Measurements from ENCODE around the gene MICAL2.

Gene MICAL2

GRCh38 chr11:12245549-12246016 is 135.2 kb downstream of the MICAL2 start:
- Mint-ChIP-seq H3K27me3 (no peaks in the 10 kb centered on the region), H3K36me3 (ENCODE audit: low read depth) (peaks cover 98% of the 10 kb centered on the region), H3K27ac (no peak overlapping the region), H3K4me1 (ENCODE audit: low read depth) (peaks cover 29% of the 10 kb centered on the region), H3K9me3 (no peaks in the 10 kb centered on the region), H3K4me3 (no peak overlapping the region)
- intact Hi-C loops (cut with micrococcal nuclease), result no loop called here

- no peaks in the 10 kb centered on the region for H3K9me3 Mint-ChIP-seq
These were observed 135.8 kb downstream of the MICAL2 start for GRCh38 chr11:12246147-12246546.

GRCh38 chr11:12246989-12247388 is 136.6 kb downstream of the MICAL2 start:
- no peak overlapping the region for H3K4me3 Mint-ChIP-seq
- H3K27me3 Mint-ChIP-seq, result no peaks in the 10 kb centered on the region
- peaks cover 89% of the 10 kb centered on the region for H3K36me3 Mint-ChIP-seq (ENCODE audit: low read depth)
- intact Hi-C loops (cut with micrococcal nuclease), result no loop called here
- no peak overlapping the region for H3K27ac Mint-ChIP-seq
- peaks cover 16% of the 10 kb centered on the region for H3K4me1 Mint-ChIP-seq (ENCODE audit: low read depth)
- no peaks in the 10 kb centered on the region for H3K9me3 Mint-ChIP-seq

More at GRCh38 chr11:12246147-12246546, 135.8 kb downstream of the MICAL2 start:
- Mint-ChIP-seq H3K27me3 (no peaks in the 10 kb centered on the region), H3K27ac (no peak overlapping the region), H3K36me3 (ENCODE audit: low read depth) (peaks cover 97% of the 10 kb centered on the region), H3K4me1 (ENCODE audit: low read depth) (peaks cover 23% of the 10 kb centered on the region), H3K4me3 (no peak overlapping the region)
- intact Hi-C loops (cut with micrococcal nuclease), result no loop called here

GRCh38 chr11:12247543-12248254 is 137.3 kb downstream of the MICAL2 start:
- peaks cover 9% of the 10 kb centered on the region for H3K4me1 Mint-ChIP-seq (ENCODE audit: low read depth)
- H3K9me3 Mint-ChIP-seq, result no peaks in the 10 kb centered on the region
- intact Hi-C loops (cut with micrococcal nuclease), result no loop called here

GRCh38 chr11:12248330-12248729 is 137.9 kb downstream of the MICAL2 start:
- Mint-ChIP-seq H3K4me1 (ENCODE audit: low read depth) (peaks cover 2% of the 10 kb centered on the region), H3K9me3 (no peaks in the 10 kb centered on the region), H3K36me3 (ENCODE audit: low read depth) (peaks cover 83% of the 10 kb centered on the region), H3K27me3 (no peaks in the 10 kb centered on the region), H3K4me3 (no peak overlapping the region), H3K27ac (no peak overlapping the region)
- intact Hi-C loops (cut with micrococcal nuclease), result no loop called here

More at GRCh38 chr11:12247543-12248254, 137.3 kb downstream of the MICAL2 start:
- no peak overlapping the region for H3K4me3 Mint-ChIP-seq
- H3K27ac Mint-ChIP-seq, result no peak overlapping the region
- no peaks in the 10 kb centered on the region for H3K27me3 Mint-ChIP-seq
- peaks cover 83% of the 10 kb centered on the region for H3K36me3 Mint-ChIP-seq (ENCODE audit: low read depth)

- H3K36me3 Mint-ChIP-seq (ENCODE audit: low read depth), result peaks cover 83% of the 10 kb centered on the region
- H3K4me3 Mint-ChIP-seq, result no peak overlapping the region
- intact Hi-C loops (cut with micrococcal nuclease), result no loop called here
- H3K4me1 Mint-ChIP-seq (ENCODE audit: low read depth), result no peaks in the 10 kb centered on the region
- no peaks in the 10 kb centered on the region for H3K27me3 Mint-ChIP-seq
- H3K9me3 Mint-ChIP-seq, result no peaks in the 10 kb centered on the region
- no peak overlapping the region for H3K27ac Mint-ChIP-seq
These were observed 139.3 kb downstream of the MICAL2 start for GRCh38 chr11:12249590-12250260.

GRCh38 chr11:12251666-12252560 is 141.5 kb downstream of the MICAL2 start:
- H3K36me3 Mint-ChIP-seq (ENCODE audit: low read depth), result peaks cover 84% of the 10 kb centered on the region
- no peak overlapping the region for H3K27ac Mint-ChIP-seq
- H3K4me3 Mint-ChIP-seq, result no peak overlapping the region
- no peaks in the 10 kb centered on the region for H3K27me3 Mint-ChIP-seq
- H3K9me3 Mint-ChIP-seq, result no peaks in the 10 kb centered on the region
- intact Hi-C loops (cut with micrococcal nuclease), result no loop called here
- no peaks in the 10 kb centered on the region for H3K4me1 Mint-ChIP-seq (ENCODE audit: low read depth)

GRCh38 chr11:12253843-12254281 is 143.5 kb downstream of the MICAL2 start:
- Mint-ChIP-seq H3K27me3 (no peaks in the 10 kb centered on the region), H3K4me1 (ENCODE audit: low read depth) (no peaks in the 10 kb centered on the region), H3K9me3 (no peaks in the 10 kb centered on the region), H3K27ac (no peak overlapping the region), H3K4me3 (no peak overlapping the region), H3K36me3 (ENCODE audit: low read depth) (peaks cover 84% of the 10 kb centered on the region)
- intact Hi-C loops (cut with micrococcal nuclease), result no loop called here

- H3K27me3 Mint-ChIP-seq, result no peaks in the 10 kb centered on the region
- no peaks in the 10 kb centered on the region for H3K4me1 Mint-ChIP-seq (ENCODE audit: low read depth)
- H3K36me3 Mint-ChIP-seq (ENCODE audit: low read depth), result peaks cover 99% of the 10 kb centered on the region
- intact Hi-C loops (cut with micrococcal nuclease), result no loop called here
- no peak overlapping the region for H3K27ac Mint-ChIP-seq
- no peak overlapping the region for H3K4me3 Mint-ChIP-seq
- H3K9me3 Mint-ChIP-seq, result no peaks in the 10 kb centered on the region
These were observed 148.1 kb downstream of the MICAL2 start for GRCh38 chr11:12258451-12258850.

- Mint-ChIP-seq H3K4me1 (ENCODE audit: low read depth) (no peaks in the 10 kb centered on the region), H3K4me3 (no peak overlapping the region), H3K36me3 (ENCODE audit: low read depth) (peaks cover 96% of the 10 kb centered on the region), H3K27me3 (no peaks in the 10 kb centered on the region), H3K9me3 (no peaks in the 10 kb centered on the region), H3K27ac (no peak overlapping the region)
- intact Hi-C loops (cut with micrococcal nuclease), result no loop called here
These were observed 149.6 kb downstream of the MICAL2 start for GRCh38 chr11:12259956-12260355.

- Mint-ChIP-seq H3K36me3 (ENCODE audit: low read depth) (peaks cover 86% of the 10 kb centered on the region), H3K27ac (no peak overlapping the region), H3K27me3 (no peaks in the 10 kb centered on the region), H3K4me1 (ENCODE audit: low read depth) (no peaks in the 10 kb centered on the region), H3K9me3 (no peaks in the 10 kb centered on the region), H3K4me3 (no peak overlapping the region)
- intact Hi-C loops (cut with micrococcal nuclease), result no loop called here
These were observed 150.5 kb downstream of the MICAL2 start for GRCh38 chr11:12260731-12261521.

GRCh38 chr11:12261551-12261950 is 151.2 kb downstream of the MICAL2 start:
- Mint-ChIP-seq H3K27ac (no peak overlapping the region), H3K4me1 (ENCODE audit: low read depth) (no peaks in the 10 kb centered on the region), H3K36me3 (ENCODE audit: low read depth) (peaks cover 80% of the 10 kb centered on the region), H3K27me3 (no peaks in the 10 kb centered on the region), H3K9me3 (no peaks in the 10 kb centered on the region), H3K4me3 (no peak overlapping the region)
- intact Hi-C loops (cut with micrococcal nuclease), result no loop called here

GRCh38 chr11:12263141-12263693 is 152.8 kb downstream of the MICAL2 start:
- intact Hi-C loops (cut with micrococcal nuclease), result no loop called here
- H3K27ac Mint-ChIP-seq, result no peak overlapping the region
- H3K36me3 Mint-ChIP-seq (ENCODE audit: low read depth), result peaks cover 76% of the 10 kb centered on the region
- H3K9me3 Mint-ChIP-seq, result no peaks in the 10 kb centered on the region
- no peak overlapping the region for H3K4me3 Mint-ChIP-seq
- H3K4me1 Mint-ChIP-seq (ENCODE audit: low read depth), result no peaks in the 10 kb centered on the region
- H3K27me3 Mint-ChIP-seq, result no peaks in the 10 kb centered on the region
